Duodenal mucosa (tissue), 2 donors: Measurements from ENCODE around the gene DLG2.

Source experiments
- H3K27ac ChIP-seq: one replicate; pipeline ENCODE4 v1.7.0; 2013; ENCODE audit warnings: low read depth, low read length
- H3K27me3 ChIP-seq, 2 donors: one replicate each; pipeline ENCODE4 v1.7.0; 2013; ENCODE audit warnings: low read length in 2 of 2, control low read depth in 1 of 2; ENCODE audit not compliant: insufficient read depth in 2 of 2, control insufficient read depth in 1 of 2
- H3K36me3 ChIP-seq, 2 donors: one replicate each; pipeline ENCODE4 v1.7.0; 2013; ENCODE audit warnings: low read length in 2 of 2, control low read depth in 1 of 2; ENCODE audit not compliant: insufficient read depth in 2 of 2, control insufficient read depth in 1 of 2
- H3K4me1 ChIP-seq, 2 donors: one replicate each; pipeline ENCODE4 v1.7.0; 2013; ENCODE audit warnings: low read length in 2 of 2, control low read depth in 1 of 2; ENCODE audit not compliant: insufficient read depth in 2 of 2, control insufficient read depth in 1 of 2
- H3K4me3 ChIP-seq, 2 donors: one replicate each; pipeline ENCODE4 v1.7.0; 2013; ENCODE audit warnings: low read length in 2 of 2, low read depth in 1 of 2
- H3K9ac ChIP-seq, 2 donors: one replicate each; pipeline ENCODE4 v1.7.0; 2013; ENCODE audit warnings: low read length in 2 of 2, low read depth in 1 of 2
- H3K9me3 ChIP-seq, 2 donors: one replicate each; pipeline ENCODE4 v1.7.0; 2013; ENCODE audit warnings: low read length in 2 of 2, control low read depth in 1 of 2; ENCODE audit not compliant: control insufficient read depth in 1 of 2

DLG2 gene

GRCh38 chr11:83682611-83682973 is 1944.6 kb downstream of the DLG2 start:
- no peak overlapping the region for H3K4me3 ChIP-seq
- H3K36me3 ChIP-seq, result no peaks in the 10 kb centered on the region
- no peak overlapping the region for H3K9ac ChIP-seq
- H3K4me1 ChIP-seq, result no peaks in the 10 kb centered on the region
- H3K27me3 ChIP-seq, result peaks cover 0 to 3% of the 10 kb centered on the region in 2 donors
- no peak overlapping the region for H3K27ac ChIP-seq
- no peaks in the 10 kb centered on the region for H3K9me3 ChIP-seq

GRCh38 chr11:83681906-83682610 is 1945.1 kb downstream of the DLG2 start:
- H3K4me1 ChIP-seq, result peaks cover 0 to 2% of the 10 kb centered on the region in 2 donors
- peaks cover 0 to 3% of the 10 kb centered on the region in 2 donors for H3K27me3 ChIP-seq
- no peak overlapping the region for H3K9ac ChIP-seq
- H3K36me3 ChIP-seq, result no peaks in the 10 kb centered on the region
- no peak overlapping the region for H3K27ac ChIP-seq
- H3K9me3 ChIP-seq, result no peaks in the 10 kb centered on the region
- H3K4me3 ChIP-seq, result peak overlapping the region; percentile 31 to 54

GRCh38 chr11:83681031-83681781 is 1945.9 kb downstream of the DLG2 start:
- Histone ChIP-seq H3K9me3 (no peaks in the 10 kb centered on the region), H3K9ac (peak overlapping the region in 1 of 2 donors; percentile 16), H3K36me3 (no peaks in the 10 kb centered on the region), H3K27me3 (peaks cover 0 to 3% of the 10 kb centered on the region in 2 donors), H3K4me3 (peak overlapping the region; percentile 31 to 54), H3K27ac (no peak overlapping the region), H3K4me1 (peaks cover 4 to 7% of the 10 kb centered on the region in 2 donors)

- Histone ChIP-seq H3K9me3 (no peaks in the 10 kb centered on the region), H3K27me3 (peaks cover 0 to 3% of the 10 kb centered on the region in 2 donors), H3K27ac (no peak overlapping the region), H3K4me3 (no peak overlapping the region), H3K9ac (no peak overlapping the region), H3K4me1 (peaks cover 4 to 7% of the 10 kb centered on the region in 2 donors), H3K36me3 (no peaks in the 10 kb centered on the region)
These were observed 1946.8 kb downstream of the DLG2 start for GRCh38 chr11:83680321-83680720.

- Histone ChIP-seq H3K4me3 (no peak overlapping the region), H3K9me3 (no peaks in the 10 kb centered on the region), H3K4me1 (peaks cover 4 to 7% of the 10 kb centered on the region in 2 donors), H3K9ac (no peak overlapping the region), H3K36me3 (no peaks in the 10 kb centered on the region), H3K27me3 (peaks cover 0 to 3% of the 10 kb centered on the region in 2 donors), H3K27ac (no peak overlapping the region)
These were observed 1948.1 kb downstream of the DLG2 start for GRCh38 chr11:83678831-83679584.

- peaks cover 0 to 3% of the 10 kb centered on the region in 2 donors for H3K27me3 ChIP-seq
- no peak overlapping the region for H3K4me3 ChIP-seq
- H3K4me1 ChIP-seq, result peaks cover 4 to 7% of the 10 kb centered on the region in 2 donors
- no peak overlapping the region for H3K9ac ChIP-seq
- H3K9me3 ChIP-seq, result no peaks in the 10 kb centered on the region
- H3K36me3 ChIP-seq, result no peaks in the 10 kb centered on the region
- no peak overlapping the region for H3K27ac ChIP-seq
These were observed 1949.4 kb downstream of the DLG2 start for GRCh38 chr11:83677730-83678129.

GRCh38 chr11:83676056-83676601 is 1951.0 kb downstream of the DLG2 start:
- Histone ChIP-seq H3K36me3 (no peaks in the 10 kb centered on the region), H3K27me3 (no peaks in the 10 kb centered on the region)

GRCh38 chr11:83674102-83674896 is 1952.8 kb downstream of the DLG2 start:
- Histone ChIP-seq H3K4me3 (no peak overlapping the region), H3K27ac (no peak overlapping the region), H3K9ac (no peak overlapping the region), H3K9me3 (no peaks in the 10 kb centered on the region), H3K4me1 (peaks cover 4 to 7% of the 10 kb centered on the region in 2 donors), H3K36me3 (no peaks in the 10 kb centered on the region), H3K27me3 (no peaks in the 10 kb centered on the region)

More at GRCh38 chr11:83676056-83676601, 1951.0 kb downstream of the DLG2 start:
- Histone ChIP-seq H3K9ac (no peak overlapping the region), H3K27ac (no peak overlapping the region), H3K4me1 (peaks cover 4 to 7% of the 10 kb centered on the region in 2 donors), H3K4me3 (no peak overlapping the region), H3K9me3 (no peaks in the 10 kb centered on the region)

GRCh38 chr11:83671289-83671688 is 1955.9 kb downstream of the DLG2 start:
- no peaks in the 10 kb centered on the region for H3K27me3 ChIP-seq
- H3K9ac ChIP-seq, result no peak overlapping the region
- H3K36me3 ChIP-seq, result no peaks in the 10 kb centered on the region
- H3K4me3 ChIP-seq, result no peak overlapping the region
- H3K9me3 ChIP-seq, result no peaks in the 10 kb centered on the region
- H3K27ac ChIP-seq, result no peak overlapping the region
- peaks cover 0 to 1% of the 10 kb centered on the region in 2 donors for H3K4me1 ChIP-seq
